ENCODE data around the gene OR52N5.

- no peak for TF ChIP-seq EZH2 (IDR thresholded peaks at IDR 0.05; ENCODE audit: insufficient read depth, poor library complexity, severe bottlenecking)
- TF ChIP-seq EZH2phosphoT487 (IDR thresholded peaks at IDR 0.05; ENCODE audit: insufficient read depth, low read depth): no peak
These were observed 36.5 kb downstream of the OR52N5 start for GRCh38 chr11:5746614-5747013.
